ENCODE measurements around the gene VPS37C. TPM values are rescaled to one million over a fixed set of nuclear protein-coding genes. Genes with fewer than 3 reads are reported as not detected.

VPS37C gene
- 17.9 and 23.6 TPM in 2 replicates for total RNA-seq

GRCh38 chr11:61161190-61162091 lies at the start of gene VPS37C:
TSS of gene VPS37C (minus strand) at chr11:61161426. CDS start at chr11:61138829, 22,597 bp downstream.

DNA sequence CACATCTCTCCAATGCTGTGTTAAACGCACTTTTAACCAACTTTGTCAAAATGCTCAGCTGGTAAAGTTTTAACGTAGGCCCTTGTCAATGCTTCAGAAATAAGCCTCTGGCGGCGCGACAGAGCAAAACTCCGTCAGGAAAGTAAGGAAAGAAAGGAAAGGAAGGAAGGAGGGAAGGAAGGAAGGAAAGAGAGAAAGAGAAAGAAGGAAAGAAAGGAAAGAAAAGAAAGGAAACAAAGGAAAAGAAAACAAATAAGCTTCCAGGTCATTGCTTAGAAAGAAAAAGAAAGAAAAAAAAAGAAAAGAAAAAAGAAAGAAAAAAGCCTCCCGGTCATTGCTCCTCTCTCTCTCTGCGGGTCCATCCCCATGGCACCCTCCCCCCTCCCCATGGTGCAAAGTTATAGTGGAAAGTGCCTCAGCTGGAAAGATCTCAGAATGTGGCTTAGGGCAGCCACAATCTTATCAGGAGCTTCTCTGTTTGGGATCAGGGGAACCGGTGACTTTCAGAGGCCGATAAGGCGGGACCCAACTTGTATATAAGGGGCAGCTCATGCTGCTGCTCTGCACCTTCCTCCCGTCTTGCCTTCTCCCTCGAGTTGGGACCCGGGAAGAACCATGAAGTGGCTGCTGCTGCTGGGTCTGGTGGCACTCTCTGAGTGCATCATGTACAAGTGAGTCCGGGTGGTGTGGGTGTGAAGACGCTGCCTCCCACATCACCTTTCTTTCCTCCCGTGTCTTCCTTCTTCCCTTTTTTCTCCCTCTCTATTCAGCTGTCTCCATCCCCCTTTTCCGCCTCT lies 41.9 kb upstream of the VPS37C start, which contains the start of gene PGA3:
Gene PGA3 (plus strand): TSS at position 566 of the 797 bp plus-strand sequence. CDS start 50 bp downstream, at position 616.

Other genes with a start within 250 kb of the VPS37C start
- 198 and 201 TPM in 2 replicates for gene TMEM109, start 247.3 kb downstream of the VPS37C start, total RNA-seq
- 127 and 130 TPM in 2 replicates for gene TMEM132A, start 237.0 kb downstream of the VPS37C start, total RNA-seq
- 21.7 and 35.7 TPM in 2 replicates for gene SLC15A3, start 209.2 kb downstream of the VPS37C start, total RNA-seq
- gene CD6, start 189.7 kb downstream of the VPS37C start, total RNA-seq: not detected in 2 replicates
- gene CD5, start 58.9 kb downstream of the VPS37C start, total RNA-seq: not detected in 2 replicates
- gene PGA3, start 42.1 kb upstream of the VPS37C start, total RNA-seq: not detected in 2 replicates
- gene PGA4, start 60.9 kb upstream of the VPS37C start, total RNA-seq: not detected in 2 replicates
- not detected in 2 replicates for gene PGA5, start 79.7 kb upstream of the VPS37C start, total RNA-seq
- gene VWCE, start 133.9 kb upstream of the VPS37C start, total RNA-seq: 8.7 and 15.9 TPM in 2 replicates
- gene DDB1, start 171.7 kb upstream of the VPS37C start, total RNA-seq: 191 and 196 TPM in 2 replicates
- gene TKFC, start 171.8 kb upstream of the VPS37C start, total RNA-seq: 22.6 and 23.4 TPM in 2 replicates
- gene CYB561A3, start 200.5 kb upstream of the VPS37C start, total RNA-seq: 40.4 and 45.9 TPM in 2 replicates
- 20.5 and 35.2 TPM in 2 replicates for gene TMEM138, start 200.9 kb upstream of the VPS37C start, total RNA-seq
- 12.5 and 14.0 TPM in 2 replicates for gene TMEM216, start 231.2 kb upstream of the VPS37C start, total RNA-seq

All from mammary microvascular endothelial cell (primary cell).